NOMO-1 treated with dmso at 0.1 percent for 144 hours (cell line): Measurements from ENCODE around the gene SYTL5.

ENCODE experiments used
- DNase-seq: peaks from one replicate; lab custom pipeline; 2025; ENCODE audit not compliant: unreplicated experiment; lab: John Stamatoyannopoulos, UW

The SYTL5 gene

DNA sequence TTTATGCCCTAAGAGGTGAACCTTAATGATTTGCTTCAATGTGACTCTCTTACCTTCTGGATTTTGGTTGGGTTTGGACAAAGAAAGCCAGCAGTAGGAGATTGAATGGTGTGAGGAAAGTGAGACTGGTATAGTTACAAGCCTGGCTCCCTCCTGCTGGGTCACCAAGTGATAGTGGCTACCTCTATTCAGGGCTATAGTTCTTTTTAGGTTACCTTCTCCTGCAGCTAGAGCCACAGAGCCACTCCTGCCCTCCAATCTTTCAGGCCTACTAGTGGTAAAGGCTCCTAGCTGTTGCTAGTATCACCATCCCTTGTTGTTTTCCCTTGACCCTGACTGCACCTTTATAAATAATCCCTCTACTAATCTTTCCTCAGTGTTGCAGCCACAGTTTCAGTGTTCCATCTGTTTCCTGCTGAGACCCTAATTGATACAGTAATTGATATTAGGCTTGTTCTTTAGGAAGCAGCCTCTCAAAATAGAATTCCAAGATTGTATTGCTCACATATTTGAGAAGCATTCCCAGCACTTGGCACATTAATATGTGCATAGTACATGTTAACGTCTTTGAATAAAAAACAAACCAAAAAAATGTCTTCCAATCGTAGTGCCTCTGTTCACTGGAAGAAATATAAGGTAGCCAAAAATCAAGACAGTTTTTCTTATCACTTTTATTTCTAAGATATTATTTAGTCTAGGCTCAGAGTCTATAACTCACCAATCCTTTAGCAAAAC, 132.0 kb downstream of the SYTL5 start:
- no peak for DNase-seq

DNA sequence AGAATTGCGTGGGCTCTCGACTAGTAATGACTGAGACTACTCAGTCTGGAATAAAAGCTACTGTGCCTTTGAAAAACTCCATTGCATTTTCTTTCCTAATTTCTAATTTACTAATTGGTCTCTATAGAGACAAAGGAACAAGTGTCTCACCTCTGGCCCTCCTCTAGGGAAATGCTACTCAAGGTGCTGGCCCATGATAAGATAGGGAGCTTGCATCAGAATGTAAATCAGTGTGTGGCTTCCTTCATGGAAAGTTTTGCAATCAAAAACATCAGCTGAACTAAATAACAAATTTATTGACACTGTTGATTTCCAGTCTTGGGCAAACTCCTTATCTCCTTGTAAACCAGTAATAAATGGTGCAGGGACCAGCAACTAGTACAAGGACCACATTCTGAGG, 132.5 kb downstream of the SYTL5 start:
- no peak for DNase-seq

DNA sequence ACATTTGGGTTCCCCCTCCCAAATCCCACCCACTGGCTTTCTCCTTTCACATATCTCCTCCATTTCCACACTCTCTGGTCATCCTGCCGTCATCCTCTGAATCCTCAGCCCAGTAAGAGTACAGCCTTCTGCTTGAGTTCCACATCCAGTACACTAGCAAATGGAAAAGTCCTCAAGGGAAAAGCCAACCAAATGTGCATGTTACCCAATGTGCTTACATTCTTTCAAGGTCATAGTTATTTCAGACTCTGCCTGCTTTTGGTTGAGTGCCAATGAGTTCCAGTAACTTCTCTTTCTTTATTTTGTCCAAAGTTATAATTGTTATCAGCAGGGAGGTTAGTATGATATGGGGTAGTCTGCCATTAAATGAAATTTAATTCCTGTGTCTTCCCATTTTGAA, 136.3 kb downstream of the SYTL5 start:
- no peak for DNase-seq

DNA sequence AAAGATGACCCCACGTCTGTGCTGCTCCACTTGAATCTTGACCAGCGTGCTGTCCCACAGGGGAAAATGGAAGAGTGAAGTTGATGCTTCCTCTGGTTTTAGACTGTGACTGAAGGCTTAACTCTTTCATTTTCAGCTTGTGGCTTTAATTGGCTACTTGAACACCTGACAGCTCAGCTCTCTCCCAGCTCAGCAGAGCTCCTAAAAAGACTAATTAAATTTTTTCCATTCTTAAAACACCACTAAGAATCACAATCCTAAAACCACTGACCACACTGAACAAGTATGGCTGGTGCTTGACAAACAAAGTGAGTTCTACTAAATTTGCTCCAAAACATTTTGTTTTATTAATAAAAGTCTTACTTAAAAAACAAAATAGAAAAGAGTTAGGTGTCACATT, 142.7 kb downstream of the SYTL5 start:
- DNase-seq, result no peak

DNA sequence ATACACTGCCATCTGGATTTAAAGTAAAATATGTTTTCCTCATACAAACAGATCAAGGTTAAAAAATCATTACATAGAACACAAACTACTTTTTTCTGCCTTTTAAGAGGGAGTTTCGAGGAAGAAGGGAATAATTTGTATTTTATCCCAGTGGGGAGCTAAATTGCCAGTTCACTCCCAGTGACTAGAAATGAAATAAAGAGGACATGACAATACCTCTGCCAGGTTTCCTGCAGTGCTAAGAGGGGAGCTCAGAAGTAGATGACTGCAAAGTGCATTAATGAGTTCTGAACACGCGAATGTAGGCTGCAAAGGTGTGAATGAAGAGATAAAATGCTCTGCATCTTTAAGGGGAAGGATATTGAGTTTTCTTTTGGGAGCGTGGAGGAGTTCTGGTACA, 144.6 kb downstream of the SYTL5 start:
- no peak for DNase-seq

DNA sequence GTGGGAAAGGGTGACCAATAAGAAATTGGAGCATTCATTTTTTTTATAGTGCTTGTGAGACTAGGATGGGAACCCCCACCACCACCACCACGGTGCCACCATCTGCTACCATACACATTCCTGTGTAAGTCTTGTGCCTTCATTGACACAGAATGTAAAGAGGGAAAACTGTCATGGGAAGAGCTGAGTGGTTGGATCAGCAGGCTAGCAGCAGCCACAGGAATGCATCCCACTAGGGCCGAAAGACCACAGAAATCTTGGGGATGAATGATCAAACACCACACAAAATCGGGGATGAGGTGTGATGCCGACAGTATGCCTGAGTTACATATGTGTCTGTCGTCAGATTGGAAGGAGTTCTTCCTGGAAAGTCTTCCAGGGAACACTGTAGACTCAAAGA, 145.1 kb downstream of the SYTL5 start:
- no peak for DNase-seq

DNA sequence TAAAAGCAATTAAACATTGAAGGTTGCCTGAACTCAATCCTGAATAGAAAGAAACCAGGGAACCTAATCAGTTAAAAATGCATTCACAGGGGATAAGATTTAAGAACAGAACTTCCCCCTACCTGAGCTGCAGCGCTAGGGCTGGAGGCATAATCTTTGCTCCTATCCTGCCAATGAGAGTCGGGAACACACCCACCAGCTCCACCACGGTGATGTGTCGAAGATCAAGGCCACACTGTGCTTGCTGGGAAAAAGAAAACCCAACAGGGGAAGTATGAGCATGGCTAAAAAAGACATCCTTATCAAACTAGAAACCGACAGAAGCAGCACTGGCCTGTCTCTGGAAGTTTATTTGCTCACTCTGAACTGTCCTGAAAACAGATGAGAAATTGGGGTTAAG, 148.0 kb downstream of the SYTL5 start:
- no peak for DNase-seq

DNA sequence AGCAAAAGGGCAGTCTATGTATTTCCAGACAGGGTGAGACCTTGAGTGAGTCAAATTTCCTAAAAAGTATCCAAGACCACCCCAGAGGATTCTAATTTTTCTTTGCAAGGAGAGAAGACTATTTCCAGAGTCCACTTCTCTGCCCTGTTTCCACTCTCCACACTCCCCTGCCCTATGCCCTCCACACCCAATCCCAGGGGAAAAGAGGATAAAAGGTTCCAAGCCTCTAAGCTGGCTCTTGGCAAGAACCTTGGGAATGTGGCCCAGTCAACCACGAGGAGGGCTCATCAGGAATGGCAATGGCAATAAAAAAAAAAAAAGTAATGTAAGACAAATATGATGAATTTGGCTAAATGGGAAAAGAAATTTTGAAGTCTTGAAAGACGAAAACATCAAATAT, 148.5 kb downstream of the SYTL5 start:
- no peak for DNase-seq

DNA sequence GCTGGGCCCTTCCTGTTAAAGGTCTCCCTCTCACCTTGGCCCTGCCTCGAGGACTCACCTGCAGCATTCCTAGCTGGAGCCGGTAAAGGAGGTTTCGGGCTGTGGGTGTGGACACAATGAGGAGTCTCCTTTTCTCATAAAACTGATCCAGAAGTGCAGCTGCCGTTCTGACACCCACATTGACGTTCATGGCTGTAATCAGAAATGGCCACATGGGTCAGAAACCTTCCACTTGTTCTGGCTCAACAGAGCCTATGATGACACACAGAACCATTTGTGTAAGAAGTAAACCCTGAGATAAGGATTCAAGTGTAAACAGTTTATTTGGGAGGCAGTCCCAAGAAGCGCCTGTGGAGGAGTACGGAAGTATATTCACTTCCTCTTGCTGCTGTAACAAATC, 150.5 kb downstream of the SYTL5 start:
- DNase-seq, result no peak

DNA sequence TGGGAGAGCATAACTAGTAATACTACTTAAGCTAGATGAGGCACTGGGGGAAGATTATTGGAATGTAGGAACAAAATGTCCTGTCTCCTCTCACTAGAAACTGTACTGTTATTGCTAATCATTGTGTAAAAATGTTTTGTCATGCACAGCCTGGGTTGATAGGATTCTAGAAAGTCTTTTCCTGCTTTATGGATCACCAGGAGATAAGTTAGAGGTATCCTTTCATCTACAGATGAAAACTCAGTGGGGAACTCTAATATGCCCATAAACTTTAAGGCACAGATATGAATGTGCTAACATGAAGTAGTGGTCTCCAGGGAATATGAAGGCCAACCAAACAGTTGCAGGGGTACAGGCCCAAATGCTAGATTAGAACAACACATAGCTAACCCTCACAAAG, 156.8 kb downstream of the SYTL5 start:
- no peak for DNase-seq

DNA sequence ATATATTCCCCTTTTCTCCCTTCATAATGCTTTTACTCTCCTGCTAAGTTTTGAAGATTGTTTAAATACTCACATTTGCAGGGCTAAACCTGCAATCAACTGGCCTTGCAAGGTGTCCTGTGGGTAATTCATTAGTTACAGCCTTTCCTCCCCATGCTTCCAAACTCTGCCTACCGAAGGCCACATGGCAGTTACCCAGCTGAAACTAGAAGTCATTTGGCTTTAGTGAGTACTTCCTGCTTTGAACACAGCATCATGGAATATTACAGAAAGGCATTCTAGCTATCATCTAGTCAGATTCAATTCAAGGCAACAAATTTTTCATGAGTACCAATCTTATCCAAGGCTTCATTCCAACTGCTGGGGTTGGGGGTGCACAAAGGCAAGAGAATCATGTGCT, 158.7 kb downstream of the SYTL5 start:
- no peak for DNase-seq

DNA sequence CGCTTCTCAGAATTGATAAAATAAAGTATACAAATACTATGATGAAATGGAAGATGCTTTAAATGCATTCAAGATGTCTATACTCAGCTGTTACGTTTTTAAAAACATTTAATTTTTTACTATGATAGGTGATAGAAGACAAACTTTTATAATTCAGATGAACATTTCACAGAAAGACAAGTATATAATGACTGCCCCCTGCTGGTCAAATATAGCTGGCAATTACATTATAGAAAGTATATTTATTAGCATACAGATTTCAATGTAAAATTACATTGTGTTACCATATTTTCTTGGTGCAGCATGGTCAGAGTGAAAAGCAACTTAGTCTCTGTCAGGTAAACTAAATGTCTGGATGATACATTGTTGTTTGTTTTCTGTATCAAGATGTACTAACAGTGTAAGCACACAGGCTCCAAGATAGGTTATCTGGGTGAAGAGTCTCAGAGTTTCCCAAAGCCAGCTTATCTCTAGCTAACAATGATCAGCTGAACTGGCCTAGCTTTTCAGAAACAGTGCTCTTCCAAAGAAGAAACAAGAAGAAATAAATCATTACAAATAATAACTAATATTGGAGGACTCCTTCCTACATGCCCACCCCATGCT, 160.2 kb downstream of the SYTL5 start:
- DNase-seq, result no peak

DNA sequence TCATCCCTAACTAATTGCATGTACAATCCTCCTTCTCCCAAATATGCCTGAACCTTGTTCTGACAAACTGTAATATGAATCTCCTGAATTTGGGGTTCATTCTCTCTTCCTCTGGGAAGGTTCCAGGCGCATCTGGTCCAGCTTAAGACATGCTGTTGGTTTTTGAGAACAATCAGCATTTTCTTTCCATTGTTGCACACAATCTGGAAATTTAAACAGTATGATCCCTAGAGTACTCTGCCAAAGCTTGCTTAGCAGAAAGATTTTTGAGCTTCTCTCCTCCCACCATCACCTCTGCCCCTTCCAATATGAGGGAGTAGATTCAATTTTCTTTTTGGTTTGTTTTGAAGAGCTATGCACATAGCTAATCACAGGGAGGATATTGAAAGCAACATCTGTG, 164.2 kb downstream of the SYTL5 start:
- no peak for DNase-seq

DNA sequence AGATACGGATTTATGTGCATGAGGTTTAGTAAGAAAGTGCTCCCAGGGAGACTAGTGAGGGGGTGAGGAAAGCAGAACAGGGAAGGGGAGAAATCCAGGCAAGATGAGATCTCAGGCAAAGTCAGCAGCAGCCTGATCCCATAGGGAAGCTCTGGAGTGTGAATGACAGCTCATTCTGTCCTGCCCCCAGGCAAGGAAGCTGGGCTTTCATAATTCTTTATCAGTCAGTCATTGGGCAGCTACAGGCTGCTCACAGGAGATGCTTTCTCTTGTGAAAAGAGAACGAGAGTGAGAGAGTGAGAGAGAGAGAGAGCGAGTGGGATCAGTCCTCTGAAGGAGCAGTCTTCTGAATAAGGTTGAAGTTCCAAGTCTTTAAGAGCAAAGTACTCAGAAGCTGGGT, 166.2 kb downstream of the SYTL5 start:
- no peak for DNase-seq

DNA sequence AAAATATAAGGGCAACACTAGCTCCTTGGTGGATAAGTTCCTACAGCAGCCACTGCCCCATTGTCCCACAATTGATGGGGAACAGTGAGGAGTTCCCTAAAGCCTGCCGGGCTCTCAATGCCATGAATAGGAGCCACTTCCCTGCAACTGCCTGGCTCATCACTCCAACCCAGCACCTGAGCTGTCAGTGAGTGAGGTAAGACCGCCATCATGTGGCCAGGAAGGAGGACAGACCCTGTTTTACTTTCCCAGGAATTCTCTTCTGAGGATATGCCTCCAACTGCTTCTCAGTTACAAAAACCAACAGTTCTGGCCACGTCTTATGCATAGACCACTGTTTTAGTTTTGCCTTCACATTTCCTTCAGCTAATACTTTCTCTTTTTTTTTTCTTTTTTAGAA, 168.8 kb downstream of the SYTL5 start:
- DNase-seq, result no peak

DNA sequence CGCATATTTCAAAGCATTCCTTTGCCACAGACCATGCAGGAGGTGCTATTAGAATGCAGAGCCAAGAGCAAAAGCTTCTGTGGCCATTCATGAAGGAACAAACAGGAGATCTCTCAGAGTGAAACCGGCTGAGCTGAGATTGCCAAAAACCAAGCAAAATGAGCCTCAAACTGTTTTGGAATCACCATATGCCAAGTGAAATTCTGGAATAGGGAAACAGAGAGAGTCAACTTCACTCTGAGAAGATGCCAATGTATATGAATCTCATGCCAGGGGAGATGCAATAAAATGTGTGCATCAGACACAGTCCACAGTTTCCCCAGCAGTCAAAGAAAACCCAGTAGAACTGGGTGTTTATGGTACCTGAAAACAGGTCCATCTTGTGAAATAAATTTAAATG, 172.0 kb downstream of the SYTL5 start:
- no peak for DNase-seq
